Prostate gland (tissue), 2 donors: ENCODE results near the gene ATP6V1C2.

Experiments
- POLR2A ChIP-seq: fragments of 450-650 bp; IDR thresholded peaks from one replicate; pipeline ENCODE4 v1.6.1; 2016; ENCODE audit warnings: antibody characterized with exemption, mild to moderate bottlenecking
- TF ChIP-seq, protein P1 (sequence below), 4 experiments: fragments of 200-600 bp in 2 of 4; fragments of 450-650 bp in 2 of 4; sonication (generic) in 2 of 4; IDR thresholded peaks; 1 replicate in 3 of 4; 2 replicates in 1 of 4; pipeline ENCODE4 v1.5.1; 2016 to 2019; ENCODE audit warnings: antibody characterized with exemption in 4 of 4, mild to moderate bottlenecking in 2 of 4, moderate library complexity in 2 of 4

DNA sequence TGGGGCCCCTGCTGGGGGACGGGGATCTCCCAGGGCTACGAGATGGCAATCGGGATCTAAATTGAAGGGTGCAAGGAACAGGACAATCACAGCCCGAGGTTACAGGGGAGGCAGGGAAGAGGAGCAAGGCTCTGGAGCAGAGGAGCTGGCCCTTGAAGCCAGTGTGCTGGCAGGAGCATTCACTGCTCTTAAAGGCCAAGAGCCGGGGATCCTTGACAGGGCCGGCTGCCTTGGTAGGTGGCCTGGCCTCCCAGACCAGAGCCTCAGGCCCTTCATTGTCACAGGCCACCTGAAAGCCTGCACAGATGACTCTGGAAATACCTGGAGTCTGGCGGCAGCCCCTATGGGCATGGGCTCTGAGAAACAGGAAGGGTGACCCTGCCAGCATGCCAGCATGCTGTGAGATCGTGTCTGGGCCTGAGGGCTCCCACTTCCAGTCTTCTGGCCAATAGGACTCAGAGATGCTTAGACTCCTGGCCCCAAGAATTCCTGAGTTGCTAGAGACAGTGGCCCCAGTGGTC is 52.5 kb downstream of the ATP6V1C2 start:
- TF ChIP-seq, protein P1, sequence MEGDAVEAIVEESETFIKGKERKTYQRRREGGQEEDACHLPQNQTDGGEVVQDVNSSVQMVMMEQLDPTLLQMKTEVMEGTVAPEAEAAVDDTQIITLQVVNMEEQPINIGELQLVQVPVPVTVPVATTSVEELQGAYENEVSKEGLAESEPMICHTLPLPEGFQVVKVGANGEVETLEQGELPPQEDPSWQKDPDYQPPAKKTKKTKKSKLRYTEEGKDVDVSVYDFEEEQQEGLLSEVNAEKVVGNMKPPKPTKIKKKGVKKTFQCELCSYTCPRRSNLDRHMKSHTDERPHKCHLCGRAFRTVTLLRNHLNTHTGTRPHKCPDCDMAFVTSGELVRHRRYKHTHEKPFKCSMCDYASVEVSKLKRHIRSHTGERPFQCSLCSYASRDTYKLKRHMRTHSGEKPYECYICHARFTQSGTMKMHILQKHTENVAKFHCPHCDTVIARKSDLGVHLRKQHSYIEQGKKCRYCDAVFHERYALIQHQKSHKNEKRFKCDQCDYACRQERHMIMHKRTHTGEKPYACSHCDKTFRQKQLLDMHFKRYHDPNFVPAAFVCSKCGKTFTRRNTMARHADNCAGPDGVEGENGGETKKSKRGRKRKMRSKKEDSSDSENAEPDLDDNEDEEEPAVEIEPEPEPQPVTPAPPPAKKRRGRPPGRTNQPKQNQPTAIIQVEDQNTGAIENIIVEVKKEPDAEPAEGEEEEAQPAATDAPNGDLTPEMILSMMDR (IDR thresholded peaks at IDR 0.05), result no peak
- no peak for TF ChIP-seq POLR2A
